Nephron progenitor cell (in vitro differentiated cells): ENCODE data around the gene OR51A4.

Source experiments
- DNase-seq: peaks from one replicate; pipeline ENCODE4 v3.0.0; 2021
- H3K27ac Mint-ChIP-seq: 2 replicates; pipeline ENCODE4 v1.8.0; 2021; ENCODE audit warnings: mild to moderate bottlenecking, moderate library complexity, mixed read lengths
- H3K27me3 Mint-ChIP-seq: 2 replicates; pipeline ENCODE4 v1.8.0; 2021; ENCODE audit warnings: mild to moderate bottlenecking, low read depth, mixed read lengths; ENCODE audit not compliant: poor library complexity
- H3K36me3 Mint-ChIP-seq: 2 replicates; pipeline ENCODE4 v1.8.0; 2021; ENCODE audit warnings: low read depth, mixed read lengths
- H3K4me1 Mint-ChIP-seq: 2 replicates; pipeline ENCODE4 v1.8.0; 2021; ENCODE audit warnings: mixed read lengths
- H3K4me3 Mint-ChIP-seq: 2 replicates; pipeline ENCODE4 v1.8.0; 2021; ENCODE audit warnings: mild to moderate bottlenecking, moderate library complexity, mixed read lengths
- H3K9me3 Mint-ChIP-seq: 2 replicates; pipeline ENCODE4 v1.8.0; 2021; ENCODE audit warnings: mild to moderate bottlenecking, moderate library complexity, mixed read lengths
- TF ChIP-seq, protein P1 (sequence below): fragments of 200-600 bp; sonication (generic); IDR thresholded peaks from 2 replicates; pipeline ENCODE4 v1.5.0; 2021; ENCODE audit warnings: antibody characterized with exemption

Gene OR51A4

DNA sequence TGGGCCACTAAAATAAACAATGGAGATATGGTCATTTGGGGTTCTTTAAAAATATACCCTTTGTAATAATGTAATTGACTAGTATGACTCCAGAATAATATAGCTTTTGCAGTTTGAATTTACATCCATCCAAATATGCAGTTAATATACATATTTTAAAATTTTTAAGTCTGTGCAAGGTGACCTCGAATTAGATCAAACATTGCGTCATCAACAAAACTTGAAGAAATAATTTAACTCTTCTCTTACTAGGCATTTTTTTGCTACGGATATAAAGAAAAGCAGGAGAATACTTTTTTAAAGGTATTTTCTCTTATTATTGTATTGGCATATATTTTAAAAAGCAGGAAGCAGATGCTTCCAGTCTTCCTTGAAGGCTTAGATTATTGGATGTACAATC is 10.7 kb downstream of the OR51A4 start:
- Mint-ChIP-seq H3K4me3 (no peak overlapping the region), H3K27ac (no peak overlapping the region), H3K27me3 (peaks cover 10% of the 10 kb centered on the region), H3K9me3 (peaks cover 6% of the 10 kb centered on the region), H3K4me1 (peaks cover 14% of the 10 kb centered on the region), H3K36me3 (no peaks in the 10 kb centered on the region)
- TF ChIP-seq, protein P1, sequence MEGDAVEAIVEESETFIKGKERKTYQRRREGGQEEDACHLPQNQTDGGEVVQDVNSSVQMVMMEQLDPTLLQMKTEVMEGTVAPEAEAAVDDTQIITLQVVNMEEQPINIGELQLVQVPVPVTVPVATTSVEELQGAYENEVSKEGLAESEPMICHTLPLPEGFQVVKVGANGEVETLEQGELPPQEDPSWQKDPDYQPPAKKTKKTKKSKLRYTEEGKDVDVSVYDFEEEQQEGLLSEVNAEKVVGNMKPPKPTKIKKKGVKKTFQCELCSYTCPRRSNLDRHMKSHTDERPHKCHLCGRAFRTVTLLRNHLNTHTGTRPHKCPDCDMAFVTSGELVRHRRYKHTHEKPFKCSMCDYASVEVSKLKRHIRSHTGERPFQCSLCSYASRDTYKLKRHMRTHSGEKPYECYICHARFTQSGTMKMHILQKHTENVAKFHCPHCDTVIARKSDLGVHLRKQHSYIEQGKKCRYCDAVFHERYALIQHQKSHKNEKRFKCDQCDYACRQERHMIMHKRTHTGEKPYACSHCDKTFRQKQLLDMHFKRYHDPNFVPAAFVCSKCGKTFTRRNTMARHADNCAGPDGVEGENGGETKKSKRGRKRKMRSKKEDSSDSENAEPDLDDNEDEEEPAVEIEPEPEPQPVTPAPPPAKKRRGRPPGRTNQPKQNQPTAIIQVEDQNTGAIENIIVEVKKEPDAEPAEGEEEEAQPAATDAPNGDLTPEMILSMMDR: no peak
- DNase-seq: no peak

DNA sequence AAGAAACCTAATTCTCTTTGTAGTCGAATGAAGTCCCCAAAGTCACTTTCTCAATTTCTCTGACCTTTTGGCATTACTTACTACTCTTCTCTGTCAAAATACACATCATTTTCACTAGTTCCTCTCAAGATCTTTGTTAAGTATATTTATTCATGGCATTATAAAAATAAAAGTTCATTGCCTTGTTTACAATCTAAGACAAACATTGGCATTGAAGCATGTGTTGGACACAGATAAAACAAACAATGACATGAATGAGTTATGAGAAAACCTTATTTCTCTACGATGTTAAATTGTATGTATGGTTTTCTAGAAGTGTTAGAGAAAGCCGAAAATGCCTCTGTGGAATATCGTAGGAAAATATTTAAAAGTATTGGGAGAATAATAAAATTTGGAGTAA is 14.7 kb downstream of the OR51A4 start:
- H3K9me3 Mint-ChIP-seq: peaks cover 6% of the 10 kb centered on the region
- no peak for DNase-seq
- TF ChIP-seq, protein P1: no peak
- H3K4me3 Mint-ChIP-seq: no peak overlapping the region
- no peaks in the 10 kb centered on the region for H3K36me3 Mint-ChIP-seq
- H3K4me1 Mint-ChIP-seq: no peaks in the 10 kb centered on the region
- no peak overlapping the region for H3K27ac Mint-ChIP-seq
- peaks cover 6% of the 10 kb centered on the region for H3K27me3 Mint-ChIP-seq

DNA sequence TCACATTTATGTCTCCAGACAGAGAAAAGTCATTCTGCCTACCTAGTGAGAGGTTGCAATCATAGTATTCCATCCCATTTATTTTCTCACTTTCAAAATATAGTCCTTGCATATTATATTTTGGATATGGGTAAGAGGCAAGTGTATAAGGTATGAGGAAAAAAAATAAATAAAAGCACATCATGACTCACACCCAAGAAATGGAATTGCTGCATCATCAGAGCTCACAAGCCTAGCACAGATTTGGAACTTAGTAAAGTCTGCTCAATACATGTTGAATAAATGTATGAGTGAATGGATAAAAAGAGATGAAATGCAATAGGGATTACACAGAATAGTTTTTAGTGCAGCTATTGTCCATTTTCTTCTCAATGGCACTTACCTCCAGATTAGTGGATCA is 20.8 kb downstream of the OR51A4 start:
- Mint-ChIP-seq H3K36me3 (no peaks in the 10 kb centered on the region), H3K4me3 (no peak overlapping the region), H3K9me3 (no peaks in the 10 kb centered on the region), H3K4me1 (no peaks in the 10 kb centered on the region), H3K27me3 (peaks cover 7% of the 10 kb centered on the region), H3K27ac (no peak overlapping the region)
- TF ChIP-seq, protein P1: no peak
- DNase-seq: no peak

DNA sequence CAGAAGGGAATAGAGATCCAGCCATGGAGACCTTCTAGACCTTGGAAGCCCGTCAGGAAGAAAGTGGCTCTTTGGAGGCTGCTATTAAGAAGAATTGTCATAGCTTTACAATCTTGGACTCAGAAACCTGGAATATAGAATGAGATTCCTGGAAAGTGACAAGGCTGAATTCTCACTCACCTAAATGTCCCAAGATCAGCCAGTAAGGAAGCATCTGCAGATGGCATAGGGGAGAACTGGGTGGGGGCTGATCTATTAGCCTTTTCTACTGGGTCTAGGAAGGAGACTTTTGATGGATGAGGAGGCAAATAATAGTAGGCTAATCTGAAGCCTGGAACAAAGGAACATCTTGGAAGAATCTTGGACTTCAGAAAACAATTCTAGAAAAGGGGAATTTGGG is 23.2 kb downstream of the OR51A4 start, which contains the start of gene OR51G1:
Gene OR51G1 (minus strand): TSS at position 101 of the 400 bp plus-strand sequence. CDS start 0 bp downstream, at position 101.
- DNase-seq: no peak
- H3K27ac Mint-ChIP-seq: no peak within 1 kb of the TSS
- no peaks in the 10 kb centered on the region for H3K9me3 Mint-ChIP-seq
- peaks cover 6% of the 10 kb centered on the region for H3K27me3 Mint-ChIP-seq
- no peaks in the 10 kb centered on the region for H3K36me3 Mint-ChIP-seq
- no peak within 1 kb of the TSS for H3K4me3 Mint-ChIP-seq
- TF ChIP-seq, protein P1: no peak
- no peaks in the 10 kb centered on the region for H3K4me1 Mint-ChIP-seq

DNA sequence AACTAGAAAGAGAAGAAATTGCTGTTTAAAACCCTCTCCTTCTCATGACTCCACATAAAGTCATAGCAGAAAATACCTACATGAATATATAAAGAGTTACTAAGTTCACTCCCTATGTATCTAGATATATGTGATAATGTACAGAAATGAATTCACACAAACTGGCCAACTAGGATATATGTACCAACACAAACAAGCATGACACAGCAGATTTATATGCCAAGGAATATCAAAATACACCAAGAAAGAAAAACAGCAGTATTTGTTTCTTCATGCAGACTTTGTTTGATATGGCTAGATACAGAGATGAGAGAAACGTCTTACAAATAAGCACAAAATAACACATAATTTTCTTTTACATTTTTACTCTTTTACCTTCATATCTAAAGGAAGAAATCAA is 25.1 kb downstream of the OR51A4 start:
- no peak overlapping the region for H3K27ac Mint-ChIP-seq
- H3K9me3 Mint-ChIP-seq: no peaks in the 10 kb centered on the region
- H3K4me3 Mint-ChIP-seq: no peak overlapping the region
- no peaks in the 10 kb centered on the region for H3K4me1 Mint-ChIP-seq
- TF ChIP-seq, protein P1: no peak
- no peak for DNase-seq
- peaks cover 6% of the 10 kb centered on the region for H3K27me3 Mint-ChIP-seq
- H3K36me3 Mint-ChIP-seq: no peaks in the 10 kb centered on the region

DNA sequence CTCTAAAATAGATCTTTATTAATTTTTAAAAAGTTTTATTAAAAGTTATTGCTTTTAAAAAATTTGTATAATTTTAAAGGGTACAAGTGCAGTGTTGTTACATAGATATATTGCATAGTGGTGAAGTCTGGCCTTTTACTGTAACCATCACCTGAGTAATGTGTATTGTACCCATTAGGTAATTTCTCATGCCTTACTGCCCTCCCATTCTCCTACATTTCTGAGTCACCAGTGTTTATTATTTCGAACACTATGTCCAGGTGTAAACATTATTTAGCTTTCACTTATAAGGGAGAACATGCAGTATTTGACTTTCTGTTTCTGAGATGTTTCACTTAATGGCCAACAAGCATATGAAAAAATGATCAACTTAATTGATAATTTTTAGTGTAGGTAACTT is 25.6 kb downstream of the OR51A4 start:
- DNase-seq: no peak
- no peak overlapping the region for H3K4me3 Mint-ChIP-seq
- H3K36me3 Mint-ChIP-seq: no peaks in the 10 kb centered on the region
- H3K27ac Mint-ChIP-seq: no peak overlapping the region
- TF ChIP-seq, protein P1: no peak
- no peaks in the 10 kb centered on the region for H3K9me3 Mint-ChIP-seq
- H3K27me3 Mint-ChIP-seq: peaks cover 6% of the 10 kb centered on the region
- no peaks in the 10 kb centered on the region for H3K4me1 Mint-ChIP-seq
